A673 (cell line): ENCODE data around the gene SSBP3.

Experiments used
- CTCF ChIP-seq: fragments of 300-800, 200-600 bp; sonication (generic); conservative IDR thresholded peaks from 2 replicates; pipeline ENCODE4 v1.5.1; 2017; ENCODE audit warnings: low read depth, mild to moderate bottlenecking, antibody characterized with exemption, low read length, moderate library complexity, mixed read lengths
- EZH2 ChIP-seq: fragments of 200-600 bp; sonication (generic); IDR thresholded peaks from 2 replicates; pipeline ENCODE4 v1.6.1; 2017; ENCODE audit warnings: borderline replicate concordance, low read depth, mild to moderate bottlenecking, mixed read lengths, antibody characterized with exemption, low read length; ENCODE audit not compliant: poor library complexity, severe bottlenecking

- no peak for TF ChIP-seq CTCF
- no peak for TF ChIP-seq EZH2
Measured at GRCh38 chr1:54398963-54399528, 7.1 kb downstream of the SSBP3 start.
